H9 (cell line): ENCODE data around the gene PROSER1. TPM values are rescaled to one million over a fixed set of nuclear protein-coding genes. Genes with fewer than 3 reads are reported as not detected.
A peak's percentile ranks its signal among the peaks of the same experiment; 100 is the strongest.

Source experiments
- DNase-seq: peaks from one replicate; pipeline ENCODE4 v3.0.0-alpha.2; 2017
- H2AFZ ChIP-seq: one replicate; pipeline ENCODE4 v1.6.1; 2013; ENCODE audit warnings: mild to moderate bottlenecking, low read length, control low read depth, moderate library complexity
- H2AK5ac ChIP-seq: 2 replicates; pipeline ENCODE4 v1.6.1; 2013; ENCODE audit warnings: low read length, control low read depth, mixed read lengths; ENCODE audit not compliant: insufficient read length
- H2BK120ac ChIP-seq: one replicate; pipeline ENCODE4 v1.6.1; 2013; ENCODE audit warnings: low read depth, mild to moderate bottlenecking, low read length, control low read depth, inconsistent platforms; ENCODE audit not compliant: poor library complexity, severe bottlenecking
- H2BK12ac ChIP-seq: 2 replicates; pipeline ENCODE4 v1.6.1; 2013; ENCODE audit warnings: low read length, control low read depth, mixed read lengths, low read depth; ENCODE audit not compliant: insufficient read length
- H2BK15ac ChIP-seq: 2 replicates; pipeline ENCODE4 v1.6.1; 2013; ENCODE audit warnings: low read depth, low read length, control low read depth
- H2BK20ac ChIP-seq: one replicate; pipeline ENCODE4 v1.6.1; 2013; ENCODE audit warnings: low read depth, mild to moderate bottlenecking, low read length, control low read depth, inconsistent platforms; ENCODE audit not compliant: poor library complexity, severe bottlenecking
- H2BK5ac ChIP-seq: 2 replicates; pipeline ENCODE4 v1.6.1; 2013; ENCODE audit warnings: low read length, control low read depth, mixed read lengths; ENCODE audit not compliant: insufficient read length
- H3K14ac ChIP-seq: 2 replicates; pipeline ENCODE4 v1.6.1; 2013; ENCODE audit warnings: low read length, control low read depth; ENCODE audit not compliant: insufficient read depth
- H3K18ac ChIP-seq: 2 replicates; pipeline ENCODE4 v1.6.1; 2013; ENCODE audit warnings: low read depth, mild to moderate bottlenecking, mixed read lengths, low read length, control low read depth; ENCODE audit not compliant: insufficient read length
- H3K23ac ChIP-seq: 2 replicates; pipeline ENCODE4 v1.6.1; 2013; ENCODE audit warnings: low read length, control low read depth, mixed read lengths, low read depth; ENCODE audit not compliant: insufficient read length
- H3K23me2 ChIP-seq: 2 replicates; pipeline ENCODE4 v1.6.1; 2013; ENCODE audit warnings: low read depth, mild to moderate bottlenecking, mixed read lengths, low read length, control low read depth; ENCODE audit not compliant: insufficient read length, poor library complexity, severe bottlenecking
- H3K27ac ChIP-seq: 2 replicates; pipeline ENCODE4 v1.5.1; 2013; ENCODE audit warnings: low read length, control low read depth, mixed read lengths, low read depth; ENCODE audit not compliant: insufficient read length
- H3K27me3 ChIP-seq: 2 replicates; pipeline ENCODE4 v1.6.1; 2013; ENCODE audit warnings: low read length, control low read depth, inconsistent platforms; ENCODE audit not compliant: insufficient read depth
- H3K4ac ChIP-seq: 2 replicates; pipeline ENCODE4 v1.6.1; 2013; ENCODE audit warnings: low read depth, mild to moderate bottlenecking, control low read depth, inconsistent platforms, low read length, moderate library complexity
- H3K4me1 ChIP-seq: 2 replicates; pipeline ENCODE4 v1.6.1; 2013; ENCODE audit warnings: low read length, control low read depth, inconsistent platforms; ENCODE audit not compliant: insufficient read depth
- H3K4me2 ChIP-seq: 2 replicates; pipeline ENCODE4 v1.6.1; 2013; ENCODE audit warnings: low read length, control low read depth, mixed read lengths; ENCODE audit not compliant: insufficient read length, insufficient read depth
- H3K56ac ChIP-seq: 2 replicates; pipeline ENCODE4 v1.6.1; 2013; ENCODE audit warnings: low read depth, mild to moderate bottlenecking, mixed read lengths, low read length, control low read depth; ENCODE audit not compliant: insufficient read length
- H3K79me1 ChIP-seq: 2 replicates; pipeline ENCODE4 v1.6.1; 2013; ENCODE audit warnings: low read depth, mild to moderate bottlenecking, moderate library complexity, low read length, control low read depth, inconsistent platforms; ENCODE audit not compliant: insufficient read depth, poor library complexity, severe bottlenecking
- H3K79me2 ChIP-seq: 2 replicates; pipeline ENCODE4 v1.6.1; 2013; ENCODE audit warnings: low read length, control low read depth, inconsistent platforms; ENCODE audit not compliant: insufficient read depth
- H3K9ac ChIP-seq: 2 replicates; pipeline ENCODE4 v1.6.1; 2013; ENCODE audit warnings: low read length, control low read depth, mixed read lengths; ENCODE audit not compliant: insufficient read length; ENCODE audit errors: extremely low read depth
- H3K9me3 ChIP-seq: one replicate; pipeline ENCODE4 v1.6.1; 2013; ENCODE audit warnings: low read depth, low read length, inconsistent platforms; ENCODE audit not compliant: control insufficient read depth
- H3T11ph ChIP-seq: one replicate; pipeline ENCODE4 v1.6.1; 2013; ENCODE audit warnings: mild to moderate bottlenecking, low read length, control low read depth, inconsistent platforms
- H4K20me1 ChIP-seq: one replicate; pipeline ENCODE4 v1.6.1; 2013; ENCODE audit not compliant: control insufficient read depth, insufficient read length, insufficient read depth
- H4K5ac ChIP-seq: 2 replicates; pipeline ENCODE4 v1.6.1; 2013; ENCODE audit warnings: low read depth, mild to moderate bottlenecking, mixed read lengths, low read length, control low read depth; ENCODE audit not compliant: insufficient read length
- H4K8ac ChIP-seq: replicated peaks from 2 replicates; pipeline ENCODE4 v1.6.1; 2013; ENCODE audit warnings: low read length, control low read depth, mixed read lengths, low read depth; ENCODE audit not compliant: insufficient read length
- H4K91ac ChIP-seq: 2 replicates; pipeline ENCODE4 v1.6.1; 2013; ENCODE audit warnings: low read depth, mild to moderate bottlenecking, moderate library complexity, mixed read lengths, low read length, control low read depth; ENCODE audit not compliant: insufficient read length
- H3K27ac Mint-ChIP-seq, 3 experiments: 2 replicates in 2 of 3; 3 replicates in 1 of 3; pipeline ENCODE4 v1.8.0; 2020 to 2021; ENCODE audit warnings: mixed read lengths in 3 of 3, mild to moderate bottlenecking in 1 of 3, moderate library complexity in 1 of 3
- H3K27me3 Mint-ChIP-seq: 2 replicates; pipeline ENCODE4 v1.8.0; 2021; ENCODE audit warnings: low read depth, mild to moderate bottlenecking, moderate library complexity, mixed read lengths
- H3K36me3 Mint-ChIP-seq, 3 experiments: 2 replicates in 2 of 3; 3 replicates in 1 of 3; pipeline ENCODE4 v1.8.0; 2020 to 2021; ENCODE audit warnings: low read depth in 3 of 3, mixed read lengths in 3 of 3; ENCODE audit not compliant: insufficient read depth in 1 of 3
- H3K4me1 Mint-ChIP-seq, 2 experiments: 2 replicates each; pipeline ENCODE4 v1.8.0; 2020; ENCODE audit warnings: mixed read lengths in 2 of 2
- H3K4me3 Mint-ChIP-seq, 2 experiments: 2 replicates in 1 of 2; 3 replicates in 1 of 2; pipeline ENCODE4 v1.8.0; 2020 to 2021; ENCODE audit warnings: mild to moderate bottlenecking in 2 of 2, mixed read lengths in 2 of 2, moderate library complexity in 1 of 2
- H3K9me3 Mint-ChIP-seq, 2 experiments: 2 replicates in 1 of 2; 3 replicates in 1 of 2; pipeline ENCODE4 v1.8.0; 2020; ENCODE audit warnings: mild to moderate bottlenecking in 2 of 2, mixed read lengths in 2 of 2, moderate library complexity in 1 of 2
- WGBS: extraction: QIAGEN DNeasy Blood & Tissue Kit; methylation state at CpG from one replicate; pipeline ENCODE4 v1.1.7; 2013; ENCODE audit warnings: missing lambda C conversion rate, low lambda C conversion rate, mixed read lengths; ENCODE audit not compliant: insufficient read length; ENCODE audit errors: extremely low coverage; 5-methylcytosine and 5-hydroxymethylcytosine counted together
- total RNA-seq: library from RNA; stranded (reverse); gene quantifications from 2 replicates; pipeline ENCODE4 v1.2.1, GENCODE V29; 2021
- TF ChIP-seq, protein P1 (sequence below): fragments of 200-600 bp; sonication (generic); conservative IDR thresholded peaks from 3 replicates; pipeline ENCODE4 v1.8.0; 2021; ENCODE audit warnings: antibody characterized with exemption, mild to moderate bottlenecking

Gene PROSER1
- total RNA-seq, 1 experiment from 2014 or later: 84.6 TPM

DNA sequence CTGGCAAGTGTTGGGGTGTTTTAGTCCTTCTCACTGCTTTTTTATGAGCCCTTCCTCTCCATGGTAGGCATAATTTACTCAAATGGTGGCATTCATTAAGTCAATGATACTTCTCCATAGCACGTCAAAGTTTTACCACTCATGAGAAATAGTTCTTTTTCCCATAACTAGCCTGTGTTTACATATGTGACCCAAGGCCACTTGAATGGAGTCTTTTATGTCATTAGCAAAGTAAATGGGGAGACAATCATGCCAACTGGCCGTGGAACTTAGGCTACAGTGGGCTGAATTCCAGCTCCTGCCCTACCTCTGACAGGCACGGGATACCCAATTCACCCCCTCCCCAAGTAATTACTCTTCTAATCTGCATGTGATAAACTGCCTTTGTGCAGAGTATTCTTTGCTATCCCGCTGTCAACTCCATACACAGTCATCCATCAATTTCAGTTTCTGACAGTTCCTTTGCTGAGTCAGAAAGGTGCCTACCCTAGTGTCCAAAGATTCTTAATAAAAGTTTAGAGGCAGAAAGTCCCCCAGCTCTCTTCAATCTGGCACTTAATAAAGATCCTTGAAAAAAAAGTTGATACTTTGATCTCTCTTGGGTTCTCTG is 16.9 kb downstream of the PROSER1 start:
- peaks cover 4% of the 10 kb centered on the region for H3K79me1 ChIP-seq
- no peaks in the 10 kb centered on the region for H3K27me3 ChIP-seq
- no CpG with 5 or more reads among the region's 4 CpGs for WGBS
- no peak overlapping the region for H3K4me2 ChIP-seq
- no peak for DNase-seq
- H2BK120ac ChIP-seq: no peak overlapping the region
- no peak overlapping the region for H3K4me3 Mint-ChIP-seq
- H3K9me3 Mint-ChIP-seq: no peaks in the 10 kb centered on the region
- no peak overlapping the region for H4K5ac ChIP-seq
- peaks cover 33 to 77% (median 75%) of the 10 kb centered on the region in 3 experiments for H3K36me3 Mint-ChIP-seq
- H3K4ac ChIP-seq: no peak overlapping the region
- H3K4me1 ChIP-seq: peaks cover 14% of the 10 kb centered on the region
- TF ChIP-seq, protein P1, sequence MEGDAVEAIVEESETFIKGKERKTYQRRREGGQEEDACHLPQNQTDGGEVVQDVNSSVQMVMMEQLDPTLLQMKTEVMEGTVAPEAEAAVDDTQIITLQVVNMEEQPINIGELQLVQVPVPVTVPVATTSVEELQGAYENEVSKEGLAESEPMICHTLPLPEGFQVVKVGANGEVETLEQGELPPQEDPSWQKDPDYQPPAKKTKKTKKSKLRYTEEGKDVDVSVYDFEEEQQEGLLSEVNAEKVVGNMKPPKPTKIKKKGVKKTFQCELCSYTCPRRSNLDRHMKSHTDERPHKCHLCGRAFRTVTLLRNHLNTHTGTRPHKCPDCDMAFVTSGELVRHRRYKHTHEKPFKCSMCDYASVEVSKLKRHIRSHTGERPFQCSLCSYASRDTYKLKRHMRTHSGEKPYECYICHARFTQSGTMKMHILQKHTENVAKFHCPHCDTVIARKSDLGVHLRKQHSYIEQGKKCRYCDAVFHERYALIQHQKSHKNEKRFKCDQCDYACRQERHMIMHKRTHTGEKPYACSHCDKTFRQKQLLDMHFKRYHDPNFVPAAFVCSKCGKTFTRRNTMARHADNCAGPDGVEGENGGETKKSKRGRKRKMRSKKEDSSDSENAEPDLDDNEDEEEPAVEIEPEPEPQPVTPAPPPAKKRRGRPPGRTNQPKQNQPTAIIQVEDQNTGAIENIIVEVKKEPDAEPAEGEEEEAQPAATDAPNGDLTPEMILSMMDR: no peak
- no peak overlapping the region for H3K27ac ChIP-seq
- no peaks in the 10 kb centered on the region for H3K9me3 ChIP-seq
- H3K23ac ChIP-seq: no peak overlapping the region
- H2BK12ac ChIP-seq: no peak overlapping the region
- H3T11ph ChIP-seq: no peak overlapping the region
- H3K18ac ChIP-seq: no peak overlapping the region
- H3K79me2 ChIP-seq: no peaks in the 10 kb centered on the region
- H3K9ac ChIP-seq: no peak overlapping the region
- H2BK20ac ChIP-seq: no peak overlapping the region
- H2AFZ ChIP-seq: no peak overlapping the region
- H3K27me3 Mint-ChIP-seq: no peaks in the 10 kb centered on the region
- H4K20me1 ChIP-seq: no peaks in the 10 kb centered on the region
- no peak overlapping the region for H4K91ac ChIP-seq
- no peak overlapping the region for H2AK5ac ChIP-seq
- H3K14ac ChIP-seq: no peak overlapping the region
- no peaks in the 10 kb centered on the region for H3K23me2 ChIP-seq
- peak overlapping the region in 1 of 3 experiments; percentile 79; a peak in 2 of 7 replicates for H3K27ac Mint-ChIP-seq
- H2BK15ac ChIP-seq: no peak overlapping the region
- H3K56ac ChIP-seq: no peak overlapping the region
- H4K8ac ChIP-seq: no peak overlapping the region
- H2BK5ac ChIP-seq: no peak overlapping the region
- H3K4me1 Mint-ChIP-seq: peaks cover 31 to 33% of the 10 kb centered on the region in 2 experiments
